Fibroblast of the conjunctiva (primary cell): ENCODE results near the gene TBC1D14.
A peak's percentile ranks its signal among the peaks of the same experiment; 100 is the strongest.

Experiments
- DNase-seq: peaks from one replicate; pipeline ENCODE4 v3.0.0-alpha.2; 2010; ENCODE audit warnings: low read depth

The TBC1D14 gene

DNA sequence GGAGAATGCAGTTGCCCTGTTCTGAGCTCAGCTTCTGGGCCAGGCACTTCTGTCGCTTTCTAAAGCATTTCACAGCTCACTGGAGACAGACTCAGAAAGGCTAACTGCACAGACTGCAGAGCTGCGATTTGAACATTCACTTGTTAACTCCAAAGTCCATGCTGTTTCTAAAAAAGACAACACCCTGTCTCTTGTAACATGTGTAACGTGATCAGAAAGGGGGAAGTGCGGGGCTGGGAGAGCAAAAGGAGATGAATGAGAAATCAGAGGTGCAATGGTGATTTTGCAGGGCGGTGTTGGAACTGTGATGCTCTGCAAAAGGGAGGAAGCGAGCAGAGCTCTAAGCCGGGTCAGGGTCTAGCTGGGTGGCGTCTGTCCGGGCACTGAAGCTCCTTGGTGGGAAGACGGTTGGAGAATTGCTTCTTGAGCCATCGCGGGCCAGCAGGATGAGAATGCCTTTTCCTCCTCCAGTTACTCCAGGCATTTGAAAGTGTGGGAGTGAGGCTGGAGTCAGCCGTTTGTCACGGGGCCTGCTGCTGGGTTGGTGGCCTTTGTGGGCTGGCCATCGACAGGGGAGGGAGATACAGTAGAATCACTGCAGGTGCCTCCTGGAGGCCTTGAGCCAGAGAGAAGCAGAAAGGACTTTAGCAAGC is 20.3 kb downstream of the TBC1D14 start:
- DNase-seq: no peak

DNA sequence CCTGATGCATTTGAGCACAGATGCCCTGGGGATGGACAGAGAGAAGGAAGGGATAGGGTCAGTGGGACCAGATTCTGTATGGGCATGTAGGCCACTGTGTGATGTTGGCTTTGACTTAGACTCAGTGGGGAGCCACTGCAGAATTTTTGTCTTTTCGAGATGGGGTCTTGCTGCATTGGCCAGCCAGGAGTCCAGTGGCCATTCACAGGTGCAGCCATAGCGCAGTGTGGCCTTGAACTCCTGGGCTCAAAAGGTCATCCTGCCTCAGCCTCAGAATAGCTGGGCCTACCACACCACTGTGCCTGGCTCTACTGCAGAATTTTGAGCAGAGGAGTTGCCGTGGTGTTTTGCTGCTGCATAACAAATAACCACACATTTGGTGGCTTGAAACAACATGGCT is 22.8 kb downstream of the TBC1D14 start:
- no peak for DNase-seq

DNA sequence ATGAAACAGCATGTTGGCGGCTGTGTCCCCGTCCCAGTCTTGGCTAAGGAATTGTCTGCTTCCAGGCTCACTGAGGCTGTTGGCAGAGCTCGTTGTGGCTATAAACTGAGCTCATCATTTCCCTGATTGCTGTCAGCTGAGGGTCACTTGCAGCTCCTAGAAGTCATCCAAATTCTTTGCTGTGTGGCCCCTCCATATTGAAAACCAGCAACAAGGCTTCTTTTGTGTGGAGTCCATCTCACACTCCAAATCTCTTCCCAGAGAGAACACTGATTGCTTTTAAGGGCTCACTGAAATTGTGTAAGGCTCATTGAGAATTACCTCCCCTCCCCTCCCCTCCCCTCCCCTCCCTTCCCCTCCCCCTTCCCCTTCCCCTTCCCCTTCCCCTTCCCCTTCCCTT is 23.3 kb downstream of the TBC1D14 start:
- no peak for DNase-seq

DNA sequence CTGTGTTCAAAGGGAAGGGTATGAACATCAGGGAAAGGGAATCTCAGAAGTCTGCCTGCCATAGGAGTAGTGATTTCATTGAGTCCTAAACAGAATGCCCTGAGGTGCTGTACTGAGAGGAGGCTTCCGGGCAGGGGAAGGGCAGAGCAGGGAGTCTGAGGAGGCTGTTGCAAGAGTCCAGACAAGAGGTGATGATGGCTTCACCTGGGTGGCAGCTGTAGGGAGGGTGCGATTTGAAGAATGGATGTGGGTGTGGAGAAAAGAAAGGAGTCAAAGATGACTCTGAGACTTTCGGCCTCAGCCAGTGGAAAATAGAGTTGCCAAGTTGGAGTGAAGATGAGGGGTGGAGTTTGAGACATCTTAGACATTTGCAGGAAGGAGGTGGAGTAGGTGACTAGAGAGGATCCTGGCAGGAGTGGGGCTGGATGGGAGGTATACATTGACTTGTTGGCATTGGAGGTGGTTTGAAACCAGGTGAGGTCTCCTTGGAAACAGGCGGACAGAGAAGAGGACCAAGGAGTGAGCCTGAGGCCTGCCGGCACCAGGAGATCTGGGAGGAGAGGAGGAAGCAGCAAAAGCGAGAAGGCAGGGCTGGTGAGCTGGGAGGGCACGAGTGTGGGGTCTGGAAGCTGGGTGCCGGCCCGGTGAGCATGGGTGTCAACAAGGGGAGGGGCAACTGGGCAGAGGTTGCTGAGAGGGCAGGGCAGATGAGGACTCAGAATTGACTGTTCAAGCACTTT is 24.2 kb downstream of the TBC1D14 start:
- DNase-seq: no peak

DNA sequence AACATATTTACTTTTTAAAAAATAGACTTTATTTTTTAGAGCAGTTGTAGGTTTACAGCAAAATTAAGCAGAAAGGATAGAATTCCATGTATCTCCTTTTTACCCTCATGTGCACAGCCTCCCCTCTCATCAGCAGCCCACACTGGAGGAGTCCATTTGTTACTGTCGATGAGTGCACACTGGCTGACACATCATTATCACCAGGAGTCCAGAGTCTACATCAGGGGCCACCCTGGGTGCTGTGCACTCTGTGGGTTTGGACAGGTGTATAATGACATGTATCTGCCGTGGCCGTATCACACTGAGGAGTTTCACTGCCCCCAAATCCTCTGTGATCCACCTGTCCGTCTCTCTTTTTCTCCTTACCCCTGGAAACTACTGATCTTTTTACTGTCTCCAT is 26.3 kb downstream of the TBC1D14 start:
- no peak for DNase-seq

DNA sequence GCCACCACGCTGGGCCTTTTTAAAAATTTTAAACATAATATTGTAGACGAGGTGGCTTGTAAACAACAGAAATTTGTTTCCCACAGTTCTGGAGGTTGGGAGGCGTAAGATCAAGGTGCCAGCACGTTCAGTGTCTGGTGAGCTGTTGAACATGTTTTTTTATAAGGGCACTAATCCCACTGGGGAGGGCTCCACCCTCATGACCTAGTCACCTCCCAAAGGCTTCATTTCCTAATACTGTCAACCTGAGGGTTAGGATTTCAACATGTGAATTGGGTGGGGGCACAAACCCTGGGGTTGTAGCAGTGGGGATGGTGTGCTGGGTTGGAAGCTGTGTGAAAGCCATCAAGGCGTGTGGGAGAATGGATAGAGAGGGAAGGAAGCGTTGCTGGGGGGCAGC is 27.6 kb downstream of the TBC1D14 start:
- no peak for DNase-seq

DNA sequence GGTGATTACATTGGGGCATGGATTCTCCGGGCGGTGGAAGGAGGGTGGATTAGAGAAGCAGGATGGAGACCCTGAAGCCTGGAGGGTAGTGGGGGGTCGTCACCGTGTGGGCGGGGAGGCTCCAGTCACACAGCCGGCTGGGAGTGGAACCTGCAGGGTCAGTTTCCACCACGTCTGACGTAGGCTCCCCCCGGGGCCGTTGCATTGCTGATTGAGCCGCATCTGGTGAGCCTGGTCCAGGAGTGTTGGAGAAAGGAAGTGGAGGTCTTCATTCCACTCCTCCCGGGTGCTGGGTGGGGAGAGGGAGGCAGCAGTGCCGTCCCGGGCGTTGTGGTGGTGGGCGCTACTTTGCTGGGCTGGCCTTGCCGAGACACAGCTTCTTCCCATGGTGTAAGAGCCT is 28.1 kb downstream of the TBC1D14 start:
- no peak for DNase-seq

DNA sequence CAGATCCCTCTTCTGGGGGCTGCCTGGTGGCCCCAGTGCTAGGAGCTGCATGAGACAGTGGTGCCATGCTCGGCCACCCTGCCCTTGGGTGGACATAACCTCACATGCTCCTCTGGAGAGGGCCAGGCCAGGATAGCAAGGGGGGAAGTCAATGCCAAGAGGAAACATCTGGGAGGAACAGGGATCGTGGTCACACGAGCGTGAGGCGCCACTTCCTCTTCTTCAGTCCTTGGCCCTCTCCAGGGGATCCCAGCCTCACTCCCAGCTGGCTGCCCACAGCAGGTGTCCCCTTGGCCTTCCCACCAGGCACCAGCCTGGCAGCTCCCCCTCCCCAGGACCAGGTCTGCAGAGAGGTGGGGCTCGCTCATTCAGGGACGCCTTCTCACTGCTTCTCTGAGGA is 28.6 kb downstream of the TBC1D14 start:
- DNase-seq: no peak

DNA sequence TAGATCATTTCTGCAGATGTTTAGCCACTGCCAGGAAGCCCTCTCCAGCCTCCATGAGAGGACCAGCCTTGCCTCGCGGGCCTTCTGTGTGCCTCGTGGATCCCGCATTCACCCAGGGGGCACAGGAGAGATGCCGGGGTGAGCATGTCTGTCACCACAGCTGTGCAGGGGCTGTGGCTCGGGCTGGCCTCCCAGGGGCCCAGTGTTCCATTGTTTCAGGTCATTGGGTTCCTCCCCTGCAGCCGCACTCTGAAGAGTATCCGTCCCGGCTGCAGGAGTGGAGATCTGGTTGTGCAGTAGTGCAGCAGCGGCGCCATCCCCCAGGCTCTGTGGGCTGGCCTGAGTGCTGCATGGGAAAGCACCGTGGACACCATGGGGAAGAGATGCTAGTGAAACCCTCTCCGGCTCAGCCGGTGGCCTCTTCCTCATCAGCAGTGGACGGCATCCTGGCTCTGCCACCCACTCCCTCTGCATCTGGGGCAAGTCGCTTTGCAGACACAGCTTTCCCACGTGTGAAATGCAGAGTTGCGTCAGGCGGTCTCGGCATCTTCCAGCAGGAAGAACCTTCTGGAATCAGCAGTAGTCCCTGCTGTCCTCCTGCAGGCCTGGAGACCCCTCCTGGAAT is 29.1 kb downstream of the TBC1D14 start:
- no peak for DNase-seq

DNA sequence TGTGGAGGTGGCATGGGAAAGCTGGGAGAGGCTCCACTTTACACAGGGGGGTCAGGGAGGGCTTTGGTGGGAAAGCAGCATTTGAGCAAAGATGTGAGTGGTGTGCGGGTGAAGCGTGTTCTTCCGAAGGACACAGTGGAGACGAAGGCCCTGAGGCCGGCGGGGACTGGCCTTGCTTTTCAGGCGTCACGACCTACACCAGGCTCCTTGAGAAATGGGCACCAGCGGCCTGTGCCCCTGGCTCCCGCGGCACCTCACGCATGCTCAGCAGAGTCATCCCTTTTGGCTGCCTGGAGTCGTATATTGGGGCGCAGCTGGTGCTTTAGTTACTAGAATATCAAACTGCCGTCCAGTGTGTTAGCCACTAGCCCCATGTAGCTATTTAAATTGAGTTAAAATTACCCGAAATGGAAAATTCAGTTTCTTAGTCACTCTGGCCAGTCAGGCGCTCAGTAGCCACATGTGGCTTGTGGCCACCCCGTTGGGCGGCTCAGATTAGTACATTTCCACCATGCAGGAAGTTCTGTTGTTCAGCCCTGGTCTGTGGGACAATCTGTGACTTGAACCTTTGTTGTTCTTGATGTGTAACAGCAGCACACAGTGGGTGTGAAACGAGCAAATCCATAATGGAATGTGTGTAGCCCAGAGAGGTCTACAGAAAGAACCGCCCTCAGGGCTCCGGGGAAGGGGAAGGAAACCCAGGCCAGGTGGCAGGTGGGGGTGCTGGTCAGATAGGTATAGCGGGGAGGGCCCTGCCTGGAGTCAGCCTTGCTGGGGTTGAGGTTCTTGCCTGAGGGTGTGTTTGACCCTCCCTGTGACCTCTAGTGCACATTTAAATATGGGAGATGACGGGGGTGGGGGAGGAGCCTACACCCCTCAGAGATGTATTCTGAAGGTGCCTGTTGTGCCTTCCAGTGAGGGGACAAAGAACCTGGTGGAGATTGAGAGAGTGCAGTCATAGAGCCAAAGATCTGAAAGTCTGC is 30.4 kb downstream of the TBC1D14 start:
- DNase-seq: no peak

DNA sequence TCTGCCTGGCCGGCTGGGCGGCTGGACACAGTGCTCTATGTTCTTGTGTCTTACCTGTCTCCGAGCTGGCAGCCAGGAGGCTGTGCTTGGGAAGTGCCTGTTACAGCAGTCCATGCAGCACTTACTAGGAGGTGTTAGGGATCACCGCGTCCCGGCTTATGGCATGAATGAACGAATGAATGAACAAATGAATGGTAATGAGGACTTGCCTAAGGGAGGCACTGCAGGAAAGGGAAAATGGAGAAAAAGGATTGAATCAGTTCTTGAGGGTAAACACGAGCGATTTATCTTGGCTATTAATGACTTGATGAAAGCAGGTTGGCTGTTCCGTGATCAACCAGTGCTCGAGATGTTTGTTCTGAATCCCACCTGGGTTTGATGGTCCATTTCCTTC is 31.1 kb downstream of the TBC1D14 start:
- no peak for DNase-seq

DNA sequence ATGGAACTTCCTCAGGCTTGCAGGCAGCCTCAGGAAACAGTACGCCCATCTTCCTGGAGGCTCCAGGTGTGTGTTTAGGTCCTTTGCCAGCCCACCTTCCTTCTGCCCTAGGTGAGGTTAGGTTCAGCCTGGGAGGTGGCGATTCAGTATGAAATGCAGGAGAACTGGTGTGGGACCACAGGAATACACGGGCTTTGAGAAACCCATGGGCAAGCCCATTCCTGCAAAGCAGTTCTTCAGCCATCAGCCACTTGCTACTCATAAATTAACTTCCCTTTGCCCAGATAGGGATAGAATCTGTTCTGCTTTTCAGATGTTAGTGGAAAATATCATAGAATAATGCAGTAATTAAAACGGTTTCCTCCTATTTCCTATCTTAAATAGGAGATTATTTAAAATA is 32.2 kb downstream of the TBC1D14 start:
- DNase-seq: no peak

DNA sequence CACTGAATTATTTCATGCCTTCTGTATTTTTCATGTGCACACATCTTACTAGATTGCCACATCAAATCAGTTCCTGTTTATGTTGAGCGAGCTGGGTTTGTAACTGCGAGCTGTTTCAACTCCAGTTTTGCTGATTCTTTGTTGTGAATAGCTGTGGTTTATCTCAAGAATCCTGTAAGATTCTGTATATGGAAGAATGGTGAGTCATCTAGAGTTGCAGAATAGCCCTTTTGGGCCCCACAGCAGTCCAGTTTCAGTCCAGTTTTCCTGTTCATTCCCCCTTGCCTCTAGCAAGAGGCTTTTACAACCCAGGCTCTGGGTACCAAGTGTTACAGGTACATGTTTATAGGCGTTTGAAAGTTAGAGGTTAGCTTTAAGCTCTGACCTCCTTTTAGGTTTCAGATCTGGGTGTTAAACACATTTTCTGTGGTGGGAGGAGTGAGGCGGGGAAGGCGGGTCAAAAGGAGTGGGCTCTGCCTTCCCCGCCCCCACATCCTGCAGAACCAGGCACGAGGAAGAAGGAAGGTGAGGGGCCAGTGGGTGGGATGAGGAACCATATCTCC is 32.7 kb downstream of the TBC1D14 start:
- peak; percentile 93 for DNase-seq

DNA sequence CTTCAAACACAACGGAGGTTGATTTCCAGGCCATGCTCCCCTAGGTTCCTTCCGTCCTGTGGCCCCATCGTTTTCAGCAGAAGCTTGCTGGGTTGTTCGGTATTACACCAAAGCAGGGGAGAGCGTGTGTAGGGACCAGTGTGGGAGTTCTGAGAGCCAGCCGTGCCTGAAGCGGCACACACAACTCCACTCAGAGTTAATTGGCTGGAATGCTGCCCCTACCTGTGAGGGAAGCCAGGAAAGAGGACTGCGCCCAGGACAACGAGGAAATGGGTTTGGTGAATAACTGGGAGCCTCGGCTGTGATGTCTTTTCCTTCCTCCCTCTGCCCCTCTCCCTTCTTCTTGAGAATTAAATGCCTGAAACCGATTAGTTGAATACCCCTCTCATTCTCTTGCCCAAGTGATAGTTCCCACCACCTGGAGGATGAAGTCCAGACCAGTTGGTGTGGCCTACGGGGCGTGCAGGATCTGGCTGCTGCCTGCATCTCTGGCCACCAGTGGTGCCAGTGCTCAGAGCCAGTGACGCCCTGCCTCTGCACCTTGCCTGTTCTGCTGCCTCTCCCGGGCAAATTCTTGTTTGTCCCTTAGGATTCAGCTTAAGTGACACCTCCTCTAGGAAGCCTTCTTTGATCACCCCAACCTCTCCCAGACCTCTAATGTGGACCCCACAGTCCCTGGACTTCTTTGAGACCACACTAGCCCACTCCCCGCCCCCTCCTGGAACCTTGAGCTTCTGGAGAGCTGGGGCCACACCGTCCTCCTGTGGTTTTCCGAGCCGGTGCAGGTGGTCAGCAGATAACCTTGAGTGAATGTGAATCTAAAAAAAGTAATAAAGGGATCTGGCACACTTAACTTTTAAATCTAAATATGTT is 33.6 kb downstream of the TBC1D14 start:
- no peak for DNase-seq

DNA sequence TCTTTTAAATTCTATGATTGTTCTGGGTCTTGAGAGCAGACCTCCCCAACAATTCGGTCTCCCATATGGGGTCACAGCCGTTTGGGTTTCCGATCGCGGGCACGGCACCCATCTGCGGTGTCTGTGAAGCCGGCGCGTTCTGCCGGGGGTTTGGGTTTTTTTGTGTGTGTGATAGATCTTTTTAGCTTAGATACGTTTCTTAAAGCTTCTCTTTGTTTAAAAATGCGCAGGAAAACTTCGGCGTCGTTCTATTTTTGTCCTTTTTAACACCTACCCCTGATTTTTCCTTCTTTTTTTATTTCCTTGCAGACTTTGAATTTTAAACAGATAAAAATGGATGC is 34.2 kb downstream of the TBC1D14 start:
- DNase-seq: no peak

DNA sequence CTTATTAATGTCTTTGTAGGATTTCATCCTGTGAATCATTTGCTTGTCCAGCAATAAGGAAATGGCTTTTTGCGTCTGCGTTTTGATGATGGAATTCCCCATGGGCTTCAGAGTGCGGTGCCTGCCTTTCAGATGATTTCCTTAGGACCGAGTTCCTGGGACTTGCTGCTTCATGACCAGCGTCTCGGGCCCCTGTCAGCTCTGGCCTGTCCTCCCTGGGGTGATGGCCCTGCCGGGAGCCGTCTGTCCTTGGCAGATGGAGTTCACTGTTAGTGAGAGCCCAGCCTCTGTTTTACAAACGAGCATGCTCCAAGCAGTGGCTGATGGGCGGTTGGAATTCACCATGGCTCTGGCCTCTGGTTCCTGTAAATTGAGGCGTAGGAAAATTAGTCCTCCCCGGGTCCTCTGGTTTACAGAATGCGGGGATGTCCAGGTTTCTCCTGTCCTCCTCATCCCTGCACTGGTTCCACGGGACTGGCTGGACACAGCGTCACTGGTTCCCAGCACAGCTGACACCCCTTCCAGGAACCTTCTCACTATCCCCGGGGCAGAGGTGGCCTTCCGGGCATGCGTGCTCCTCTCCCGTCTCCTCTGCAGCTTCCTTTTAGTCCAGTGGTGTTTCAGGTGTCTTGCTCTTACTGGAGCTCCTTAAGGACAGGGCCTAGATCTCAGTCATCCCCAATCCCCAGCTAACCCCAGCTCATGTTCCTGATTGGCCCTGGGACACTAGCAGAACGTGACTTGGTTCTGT is 34.9 kb downstream of the TBC1D14 start:
- DNase-seq: no peak

DNA sequence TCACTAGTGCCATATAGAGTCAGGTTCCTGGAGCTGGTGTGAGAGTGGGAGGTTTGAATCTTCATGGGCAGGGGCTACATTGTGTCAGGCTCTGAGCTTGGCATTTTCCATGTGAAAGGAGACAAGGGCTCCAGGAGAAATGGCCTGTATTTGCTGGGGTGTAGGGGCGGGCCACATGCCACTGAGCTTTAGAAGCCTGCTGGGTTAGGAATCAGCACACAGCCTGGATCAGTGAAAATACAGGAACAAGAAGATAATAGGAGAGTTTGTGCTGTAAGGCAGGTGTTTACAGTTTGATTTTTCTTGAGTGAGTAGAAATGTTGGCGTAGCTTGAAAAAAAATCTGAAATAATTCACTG is 35.4 kb downstream of the TBC1D14 start:
- no peak for DNase-seq

DNA sequence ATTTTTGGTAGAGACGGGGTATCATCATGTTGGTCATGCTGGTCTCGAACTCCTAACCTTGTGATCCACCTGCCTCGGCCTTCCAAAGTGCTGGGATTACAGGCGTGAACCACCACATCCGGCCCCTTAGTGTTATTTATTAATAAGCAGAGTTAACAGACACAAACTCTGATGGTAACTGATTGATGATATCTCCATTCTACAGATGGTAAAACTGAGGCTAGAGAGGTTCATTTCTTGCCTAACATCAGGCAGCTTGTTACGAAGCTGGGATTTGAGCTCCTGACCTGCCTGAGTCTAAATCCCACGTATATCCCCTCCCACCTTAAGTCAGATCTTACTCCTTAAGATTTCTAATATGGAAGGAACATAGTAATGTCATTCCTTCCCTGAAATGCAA is 36.9 kb downstream of the TBC1D14 start:
- DNase-seq: no peak

DNA sequence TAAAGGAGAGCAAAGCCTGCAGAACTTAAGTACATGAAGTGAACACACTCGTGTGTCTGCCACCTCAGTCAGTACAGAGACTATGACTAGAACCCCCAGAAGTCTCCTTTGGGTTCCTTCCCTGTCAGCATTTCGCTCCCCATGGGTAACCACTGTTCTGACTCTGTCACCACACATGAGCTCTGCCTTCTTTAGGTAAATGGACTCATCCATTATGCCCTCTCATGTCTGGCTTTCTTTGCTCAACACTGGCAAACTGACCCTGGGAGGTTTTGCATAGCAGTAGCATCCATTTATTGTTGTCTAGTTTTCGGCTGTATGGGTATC is 38.5 kb downstream of the TBC1D14 start:
- no peak for DNase-seq

DNA sequence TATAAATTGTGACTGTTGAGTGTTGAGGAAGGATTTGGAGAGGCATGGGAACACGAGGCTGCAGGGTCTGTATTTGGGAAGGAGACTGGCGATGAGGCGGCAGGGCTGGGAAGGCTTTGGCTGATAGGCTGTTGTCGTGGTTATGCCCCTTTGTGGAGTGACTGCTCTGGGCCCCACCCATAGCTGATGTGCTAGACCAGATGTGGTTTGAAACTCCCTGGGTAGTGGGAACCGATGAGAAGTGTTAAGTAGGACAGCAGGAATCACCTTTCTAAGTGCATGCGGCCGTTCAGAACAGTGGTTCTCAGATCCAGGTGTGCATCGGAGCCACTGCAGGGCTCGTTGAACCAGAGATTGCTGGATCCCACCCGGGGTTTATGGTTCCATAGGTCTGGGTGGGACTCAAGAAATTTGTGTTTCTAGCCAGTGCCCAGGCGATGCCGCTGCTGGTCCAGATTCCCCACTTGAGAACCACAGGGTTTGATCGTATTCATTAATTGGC is 42.3 kb downstream of the TBC1D14 start:
- no peak for DNase-seq
